Mammary microvascular endothelial cell (primary cell): ENCODE data around the gene CNEP1R1. TPM values are rescaled to one million over a fixed set of nuclear protein-coding genes. Genes with fewer than 3 reads are reported as not detected.

Source experiments
- total RNA-seq: library from RNA; depleted of rRNA; stranded (reverse); fragments of >200 nt; gene quantifications from 2 replicates; pipeline ENCODE4 v1.2.3, GENCODE V29; 2015

The CNEP1R1 gene
- total RNA-seq = 13.5 and 20.3 TPM in 2 replicates

DNA sequence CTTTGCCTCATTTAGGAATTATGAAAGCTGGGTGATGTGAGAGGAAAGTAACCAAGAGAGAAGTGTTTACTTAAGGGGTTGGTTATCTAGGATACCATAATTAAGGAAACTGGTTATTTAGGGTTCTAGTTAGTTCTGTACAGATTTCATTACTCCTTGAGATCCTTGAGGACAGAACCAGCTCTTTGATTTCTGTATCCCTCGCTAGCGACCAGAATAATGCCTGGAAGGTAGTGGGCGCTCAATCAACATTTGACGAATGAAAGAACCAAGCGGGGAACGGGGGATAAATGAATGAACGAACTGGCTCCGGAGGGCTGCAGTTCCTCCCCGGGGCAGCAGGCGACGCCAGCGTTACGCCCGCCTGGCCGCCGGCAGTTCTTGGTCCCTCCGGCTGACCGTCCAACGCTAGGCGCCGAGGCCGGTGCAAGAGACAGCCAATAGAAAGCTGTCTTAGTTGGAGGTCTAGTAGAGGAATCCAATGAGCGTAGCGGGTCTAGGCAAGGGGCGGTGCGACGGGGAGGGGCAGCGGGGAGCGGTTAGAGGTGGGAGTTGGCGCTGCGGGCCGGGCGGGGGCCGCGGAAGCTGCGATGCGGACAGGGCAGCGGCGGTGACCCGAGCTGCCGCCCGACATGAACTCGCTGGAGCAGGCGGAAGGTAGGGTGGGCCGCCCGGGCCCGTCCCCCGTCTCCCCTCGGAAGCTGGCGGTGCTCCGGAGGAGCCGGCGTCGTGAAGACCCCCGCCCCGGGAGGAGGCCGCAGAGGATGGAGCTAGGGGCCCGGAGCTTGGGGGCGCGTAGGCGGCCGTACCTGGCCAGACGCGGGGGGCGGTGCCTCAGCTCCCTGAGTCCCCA is at the start of gene CNEP1R1:
Gene CNEP1R1 (plus strand): TSS at position 542 of the 853 bp plus-strand sequence. CDS start 91 bp downstream, at position 633.

DNA sequence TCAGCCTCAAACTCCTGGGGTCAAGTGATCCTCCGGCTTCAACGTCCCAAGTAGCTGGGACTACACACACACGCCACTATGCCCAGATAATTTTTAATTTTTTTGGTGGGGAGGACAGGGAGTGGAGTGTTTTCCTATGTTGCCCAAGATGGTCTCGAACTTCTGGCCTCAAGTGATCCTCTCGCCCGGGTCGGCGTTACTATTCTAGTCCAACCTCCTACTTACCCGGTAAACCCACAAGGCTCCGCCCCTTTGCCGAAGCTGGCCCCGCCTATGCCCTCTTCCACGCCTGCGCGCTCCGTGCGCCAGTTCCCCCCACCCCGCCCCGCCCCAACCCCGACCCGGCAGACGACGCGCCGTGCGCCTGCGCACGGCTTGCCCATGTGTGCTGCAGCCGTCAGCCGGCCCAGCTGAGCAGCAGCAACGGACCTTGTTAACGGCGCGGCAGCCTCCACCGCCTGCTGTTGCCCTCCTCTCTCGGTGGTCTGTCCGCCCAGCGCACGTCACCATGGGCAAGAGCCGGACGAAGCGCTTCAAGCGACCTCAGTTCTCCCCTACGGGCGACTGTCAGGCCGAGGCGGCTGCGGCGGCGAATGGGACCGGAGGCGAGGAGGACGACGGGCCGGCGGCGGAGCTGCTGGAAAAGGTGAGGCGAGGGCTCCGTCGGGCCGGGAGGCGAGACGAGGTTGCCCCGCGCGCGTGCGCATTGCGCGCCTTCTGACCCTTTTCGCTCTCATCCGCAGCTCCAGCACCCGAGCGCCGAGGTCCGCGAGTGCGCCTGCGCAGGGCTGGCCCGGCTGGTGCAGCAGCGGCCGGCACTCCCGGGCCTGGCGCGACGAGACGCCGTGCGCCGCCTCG is 40.8 kb downstream of the CNEP1R1 start, which contains the start of gene HEATR3:
Gene HEATR3 (plus strand): TSS at position 347 of the 858 bp plus-strand sequence. CDS start 162 bp downstream, at position 509.

Other genes with a start within 250 kb of the CNEP1R1 start
- 2.5 and 3.1 TPM in 2 replicates for gene ZNF423, start 169.1 kb upstream of the CNEP1R1 start, total RNA-seq
- gene HEATR3, start 40.7 kb downstream of the CNEP1R1 start, total RNA-seq = 17.3 and 20.6 TPM in 2 replicates
- 8.7 and 10.0 TPM in 2 replicates for gene TENT4B, start 128.1 kb downstream of the CNEP1R1 start, total RNA-seq
- gene ADCY7, start 241.3 kb downstream of the CNEP1R1 start, total RNA-seq = 2.9 and 10.1 TPM in 2 replicates